ENCODE results near the gene ARHGAP15. TPM values are rescaled to one million over a fixed set of nuclear protein-coding genes. Genes with fewer than 3 reads are reported as not detected.

Gene ARHGAP15
- total RNA-seq, 1 experiment from 2014 or later = not detected

DNA sequence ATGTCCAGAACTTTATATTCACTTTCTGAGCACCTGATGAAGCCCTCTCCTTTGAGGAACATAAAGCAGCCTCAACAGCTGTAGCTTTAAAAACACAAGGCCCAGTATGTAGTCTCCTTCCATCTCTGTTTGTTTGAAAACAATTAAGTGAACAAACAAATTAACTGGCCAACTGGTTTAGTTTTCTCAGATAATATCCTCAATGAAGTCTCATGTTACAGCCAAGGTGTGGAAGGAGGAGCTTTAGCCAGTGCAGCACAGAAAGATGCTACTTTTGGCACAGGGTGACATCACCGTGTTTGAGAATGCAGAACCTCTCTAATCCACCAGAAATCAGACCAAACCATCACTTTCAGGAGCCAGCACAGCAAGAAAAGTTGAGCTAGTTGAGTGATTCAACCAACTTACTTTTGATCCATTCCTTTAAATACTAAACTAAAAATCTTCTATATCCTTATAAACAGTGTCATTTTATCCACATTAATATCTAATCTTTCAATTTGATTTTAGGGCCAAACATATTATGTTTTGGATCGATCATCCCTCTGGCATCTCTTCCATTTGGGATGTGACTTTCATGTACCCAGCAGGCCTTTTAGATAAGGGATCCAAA lies 488.7 kb downstream of the ARHGAP15 start:
- CTCF ChIA-PET = no interaction called here
- POLR2A ChIA-PET (ENCODE audit: unreplicated experiment) = no interaction called here
- BruUV-seq (replicated peaks) = no TSS peak

DNA sequence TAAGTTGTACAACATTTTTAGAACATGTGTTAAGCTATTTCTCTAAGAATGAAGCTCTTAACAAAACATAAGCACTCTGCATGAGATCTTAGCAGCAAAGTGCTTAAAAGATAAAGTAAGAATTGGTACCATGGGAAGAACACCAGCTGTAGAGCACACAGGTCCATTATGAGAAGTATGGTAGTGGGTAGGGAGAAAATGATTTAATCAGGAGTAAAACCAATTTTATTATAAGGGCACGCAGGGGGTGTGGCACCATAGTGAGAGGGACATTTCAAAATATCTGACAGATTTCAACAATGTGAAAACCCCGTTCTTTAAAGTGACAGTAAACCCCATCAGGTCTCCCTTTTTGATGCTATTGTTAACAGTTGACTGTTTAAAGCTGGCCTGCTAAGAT lies 492.9 kb downstream of the ARHGAP15 start:
- H3K36me3 ChIP-seq (ENCODE audit: low read depth) = no peaks in the 10 kb centered on the region
- H3K9me3 ChIP-seq (ENCODE audit: insufficient read depth, low read depth) = no peaks in the 10 kb centered on the region
- no peaks in the 10 kb centered on the region for H3K27me3 ChIP-seq (ENCODE audit: insufficient read depth, low read depth)
- POLR2A ChIA-PET (ENCODE audit: unreplicated experiment) = no interaction called here
- no TSS peak for BruUV-seq (replicated peaks)
- H3K79me2 ChIP-seq (ENCODE audit: low read depth) = no peaks in the 10 kb centered on the region
- no peak overlapping the region for H3K4me2 ChIP-seq
- no peak for TF ChIP-seq EZH2 (IDR thresholded peaks at IDR 0.05; ENCODE audit: low read depth)
- TF ChIP-seq, protein P1, sequence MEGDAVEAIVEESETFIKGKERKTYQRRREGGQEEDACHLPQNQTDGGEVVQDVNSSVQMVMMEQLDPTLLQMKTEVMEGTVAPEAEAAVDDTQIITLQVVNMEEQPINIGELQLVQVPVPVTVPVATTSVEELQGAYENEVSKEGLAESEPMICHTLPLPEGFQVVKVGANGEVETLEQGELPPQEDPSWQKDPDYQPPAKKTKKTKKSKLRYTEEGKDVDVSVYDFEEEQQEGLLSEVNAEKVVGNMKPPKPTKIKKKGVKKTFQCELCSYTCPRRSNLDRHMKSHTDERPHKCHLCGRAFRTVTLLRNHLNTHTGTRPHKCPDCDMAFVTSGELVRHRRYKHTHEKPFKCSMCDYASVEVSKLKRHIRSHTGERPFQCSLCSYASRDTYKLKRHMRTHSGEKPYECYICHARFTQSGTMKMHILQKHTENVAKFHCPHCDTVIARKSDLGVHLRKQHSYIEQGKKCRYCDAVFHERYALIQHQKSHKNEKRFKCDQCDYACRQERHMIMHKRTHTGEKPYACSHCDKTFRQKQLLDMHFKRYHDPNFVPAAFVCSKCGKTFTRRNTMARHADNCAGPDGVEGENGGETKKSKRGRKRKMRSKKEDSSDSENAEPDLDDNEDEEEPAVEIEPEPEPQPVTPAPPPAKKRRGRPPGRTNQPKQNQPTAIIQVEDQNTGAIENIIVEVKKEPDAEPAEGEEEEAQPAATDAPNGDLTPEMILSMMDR (conservative IDR thresholded peaks at IDR 0.05) = no peak
- CTCF ChIA-PET = no interaction called here
- H2AFZ ChIP-seq = no peak overlapping the region
- no peaks in the 10 kb centered on the region for H3F3A ChIP-seq (ENCODE audit: insufficient read depth, low read depth)
- no peaks in the 10 kb centered on the region for H3K4me1 ChIP-seq (replicated peaks; ENCODE audit: insufficient read depth)
- DNase-seq = no peak
- intact Hi-C loops (cut with micrococcal nuclease; ENCODE audit: unreplicated experiment) = no loop called here
- no peak overlapping the region for H3K4me3 ChIP-seq
- no peak overlapping the region for H3K27ac ChIP-seq
- no peaks in the 10 kb centered on the region for H3K9me2 ChIP-seq (ENCODE audit: insufficient read depth)
- H4K20me1 ChIP-seq (ENCODE audit: insufficient read depth) = no peaks in the 10 kb centered on the region

More for the DNA sequence above, 488.7 kb downstream of the ARHGAP15 start:
- no peaks in the 10 kb centered on the region for H3K9me2 ChIP-seq (ENCODE audit: insufficient read depth)
- no peaks in the 10 kb centered on the region for H3F3A ChIP-seq (ENCODE audit: insufficient read depth, low read depth)
- intact Hi-C loops (cut with micrococcal nuclease; ENCODE audit: unreplicated experiment) = no loop called here
- H3K79me2 ChIP-seq (ENCODE audit: low read depth) = no peaks in the 10 kb centered on the region
- no peak overlapping the region for H3K4me2 ChIP-seq
- H2AFZ ChIP-seq = no peak overlapping the region
- TF ChIP-seq, protein P1 (conservative IDR thresholded peaks at IDR 0.05) = no peak
- TF ChIP-seq EZH2 (IDR thresholded peaks at IDR 0.05; ENCODE audit: low read depth) = no peak
- no peak overlapping the region for H3K27ac ChIP-seq
- no peaks in the 10 kb centered on the region for H3K9me3 ChIP-seq (ENCODE audit: insufficient read depth, low read depth)
- H3K4me1 ChIP-seq (replicated peaks; ENCODE audit: insufficient read depth) = no peaks in the 10 kb centered on the region
- no peaks in the 10 kb centered on the region for H3K27me3 ChIP-seq (ENCODE audit: insufficient read depth, low read depth)
- H4K20me1 ChIP-seq (ENCODE audit: insufficient read depth) = no peaks in the 10 kb centered on the region
- no peak for DNase-seq
- no peak overlapping the region for H3K4me3 ChIP-seq
- no peaks in the 10 kb centered on the region for H3K36me3 ChIP-seq (ENCODE audit: low read depth)

DNA sequence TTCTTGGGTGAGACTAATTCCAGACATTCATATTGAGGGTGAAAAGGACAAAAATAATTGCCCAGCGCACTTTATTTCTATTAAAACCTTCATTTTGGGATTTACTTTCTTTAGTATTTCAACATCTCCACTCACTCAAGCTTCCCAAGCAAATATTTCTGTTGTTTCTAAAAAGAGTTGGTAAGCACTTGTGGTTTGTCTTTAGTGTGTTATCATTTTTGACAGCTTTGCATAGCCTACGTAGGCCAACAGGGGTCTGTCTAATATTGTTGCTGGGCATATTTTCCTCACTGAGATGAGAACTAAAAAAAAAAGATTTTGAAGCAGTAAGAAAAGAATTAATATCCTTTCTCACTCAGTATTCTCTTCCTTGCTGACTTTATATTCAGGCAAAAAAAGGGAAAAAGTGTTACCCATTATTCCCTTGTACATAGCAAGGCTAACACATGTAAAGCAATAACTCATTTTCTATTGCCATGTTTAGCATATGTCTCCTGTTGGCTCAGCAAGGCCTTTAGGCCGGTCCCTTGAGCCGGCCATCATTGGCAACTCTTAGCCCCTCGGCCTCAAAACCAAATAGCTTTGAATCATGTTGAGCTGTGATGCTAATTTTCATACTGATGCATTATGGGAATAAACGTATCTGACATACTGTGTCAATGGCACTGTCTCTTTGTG lies 494.2 kb downstream of the ARHGAP15 start:
- POLR2A ChIA-PET (ENCODE audit: unreplicated experiment) = no interaction called here
- Histone ChIP-seq H4K20me1 (ENCODE audit: insufficient read depth) (no peaks in the 10 kb centered on the region), H3K4me3 (no peak overlapping the region), H3K27ac (no peak overlapping the region), H3K9me2 (ENCODE audit: insufficient read depth) (no peaks in the 10 kb centered on the region), H3K27me3 (ENCODE audit: insufficient read depth, low read depth) (no peaks in the 10 kb centered on the region), H3K36me3 (ENCODE audit: low read depth) (no peaks in the 10 kb centered on the region), H3K4me1 (replicated peaks; ENCODE audit: insufficient read depth) (no peaks in the 10 kb centered on the region), H3K9me3 (ENCODE audit: insufficient read depth, low read depth) (no peaks in the 10 kb centered on the region), H3F3A (ENCODE audit: insufficient read depth, low read depth) (no peaks in the 10 kb centered on the region), H2AFZ (no peak overlapping the region), H3K4me2 (no peak overlapping the region), H3K79me2 (ENCODE audit: low read depth) (no peaks in the 10 kb centered on the region)
- intact Hi-C loops (cut with micrococcal nuclease; ENCODE audit: unreplicated experiment) = no loop called here
- no TSS peak for BruUV-seq (replicated peaks)
- no peak for TF ChIP-seq EZH2 (IDR thresholded peaks at IDR 0.05; ENCODE audit: low read depth)
- TF ChIP-seq, protein P1 (conservative IDR thresholded peaks at IDR 0.05) = no peak
- CTCF ChIA-PET = no interaction called here
- no peak for DNase-seq
